Type B pancreatic cell (in vitro differentiated cells): Measurements from ENCODE around the gene MAP3K14. TPM values are rescaled to one million over a fixed set of nuclear protein-coding genes. Genes with fewer than 3 reads are reported as not detected.

Experiments used
- DNase-seq: peaks from one replicate; pipeline ENCODE4 v3.0.0; 2021; ENCODE audit warnings: mixed read lengths; ENCODE audit not compliant: unreplicated experiment; ENCODE audit errors: extremely low spot score
- H3K27ac Mint-ChIP-seq: 2 replicates; pipeline ENCODE4 v1.8.0; 2021; ENCODE audit warnings: mild to moderate bottlenecking, mixed read lengths
- H3K27me3 Mint-ChIP-seq: 2 replicates; pipeline ENCODE4 v1.8.0; 2021; ENCODE audit warnings: mixed read lengths
- H3K36me3 Mint-ChIP-seq: 2 replicates; pipeline ENCODE4 v1.8.0; 2021; ENCODE audit warnings: mixed read lengths
- H3K4me1 Mint-ChIP-seq: one replicate; pipeline ENCODE4 v1.8.0; 2021; ENCODE audit warnings: mixed read lengths; ENCODE audit not compliant: unreplicated experiment
- H3K4me3 Mint-ChIP-seq: 2 replicates; pipeline ENCODE4 v1.8.0; 2021; ENCODE audit warnings: mild to moderate bottlenecking, mixed read lengths
- H3K9me3 Mint-ChIP-seq: 2 replicates; pipeline ENCODE4 v1.8.0; 2021; ENCODE audit warnings: mixed read lengths
- total RNA-seq: library from RNA; stranded (reverse); gene quantifications from 2 replicates; pipeline ENCODE4 v1.2.1, GENCODE V29; 2021; ENCODE audit warnings: low replicate concordance
- TF ChIP-seq, protein P1 (sequence below): fragments of 200-600 bp; sonication (generic); conservative IDR thresholded peaks from 2 replicates; pipeline ENCODE4 v1.5.0; 2021; ENCODE audit warnings: antibody characterized with exemption, mild to moderate bottlenecking

The MAP3K14 gene
- total RNA-seq, 1 donor from 2014 or later: 10.4 TPM

- peaks cover 28% of the 10 kb centered on the region for H3K4me1 Mint-ChIP-seq
- TF ChIP-seq, protein P1, sequence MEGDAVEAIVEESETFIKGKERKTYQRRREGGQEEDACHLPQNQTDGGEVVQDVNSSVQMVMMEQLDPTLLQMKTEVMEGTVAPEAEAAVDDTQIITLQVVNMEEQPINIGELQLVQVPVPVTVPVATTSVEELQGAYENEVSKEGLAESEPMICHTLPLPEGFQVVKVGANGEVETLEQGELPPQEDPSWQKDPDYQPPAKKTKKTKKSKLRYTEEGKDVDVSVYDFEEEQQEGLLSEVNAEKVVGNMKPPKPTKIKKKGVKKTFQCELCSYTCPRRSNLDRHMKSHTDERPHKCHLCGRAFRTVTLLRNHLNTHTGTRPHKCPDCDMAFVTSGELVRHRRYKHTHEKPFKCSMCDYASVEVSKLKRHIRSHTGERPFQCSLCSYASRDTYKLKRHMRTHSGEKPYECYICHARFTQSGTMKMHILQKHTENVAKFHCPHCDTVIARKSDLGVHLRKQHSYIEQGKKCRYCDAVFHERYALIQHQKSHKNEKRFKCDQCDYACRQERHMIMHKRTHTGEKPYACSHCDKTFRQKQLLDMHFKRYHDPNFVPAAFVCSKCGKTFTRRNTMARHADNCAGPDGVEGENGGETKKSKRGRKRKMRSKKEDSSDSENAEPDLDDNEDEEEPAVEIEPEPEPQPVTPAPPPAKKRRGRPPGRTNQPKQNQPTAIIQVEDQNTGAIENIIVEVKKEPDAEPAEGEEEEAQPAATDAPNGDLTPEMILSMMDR: no peak
- DNase-seq: no peak
- H3K36me3 Mint-ChIP-seq: peaks cover 5% of the 10 kb centered on the region
- H3K27me3 Mint-ChIP-seq: no peaks in the 10 kb centered on the region
- no peak overlapping the region for H3K4me3 Mint-ChIP-seq
- H3K9me3 Mint-ChIP-seq: peaks cover 4% of the 10 kb centered on the region
- H3K27ac Mint-ChIP-seq: peak overlapping the region; percentile 13
These were observed 24.0 kb downstream of the MAP3K14 start for GRCh38 chr17:45292696-45293412.

DNA sequence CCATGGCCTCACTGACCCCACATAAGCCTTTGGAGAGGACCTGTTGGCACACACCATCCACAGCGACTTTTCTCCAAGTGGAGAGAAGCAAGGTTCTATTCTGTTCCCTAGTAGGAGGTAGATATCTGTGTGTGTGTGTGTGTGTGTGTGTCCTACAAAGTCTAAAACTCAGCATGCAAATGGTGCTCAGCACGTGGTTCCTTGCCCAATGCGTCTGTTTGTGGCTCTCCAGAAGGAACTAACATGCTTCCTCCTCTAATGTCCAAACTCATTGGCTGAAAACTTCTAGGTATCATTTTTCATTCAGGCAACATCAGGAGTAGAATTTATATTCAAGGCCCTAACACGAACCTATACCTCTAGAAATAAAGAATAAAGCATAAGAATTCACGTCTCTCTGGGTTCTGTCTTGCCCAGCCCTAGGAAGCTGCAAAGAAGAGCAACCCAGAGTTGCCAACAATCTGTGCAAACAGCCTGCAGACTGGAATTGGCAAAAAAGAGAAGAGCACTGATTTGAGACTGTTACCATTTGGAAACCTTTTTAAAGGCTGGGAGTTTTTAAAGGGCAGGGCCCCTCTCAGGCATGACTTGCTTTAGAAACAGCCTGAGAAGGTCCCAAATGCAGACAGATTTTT, 25.5 kb downstream of the MAP3K14 start:
- no peaks in the 10 kb centered on the region for H3K27me3 Mint-ChIP-seq
- peaks cover 31% of the 10 kb centered on the region for H3K4me1 Mint-ChIP-seq
- TF ChIP-seq, protein P1: no peak
- no peak overlapping the region for H3K4me3 Mint-ChIP-seq
- no peaks in the 10 kb centered on the region for H3K9me3 Mint-ChIP-seq
- H3K27ac Mint-ChIP-seq: no peak overlapping the region
- peaks cover 3% of the 10 kb centered on the region for H3K36me3 Mint-ChIP-seq
- DNase-seq: no peak

- H3K36me3 Mint-ChIP-seq: peaks cover 6% of the 10 kb centered on the region
- H3K27me3 Mint-ChIP-seq: no peaks in the 10 kb centered on the region
- peaks cover 31% of the 10 kb centered on the region for H3K4me1 Mint-ChIP-seq
- TF ChIP-seq, protein P1: no peak
- no peak overlapping the region for H3K27ac Mint-ChIP-seq
- H3K4me3 Mint-ChIP-seq: no peak overlapping the region
- no peak for DNase-seq
- no peaks in the 10 kb centered on the region for H3K9me3 Mint-ChIP-seq
These were observed 26.5 kb downstream of the MAP3K14 start for GRCh38 chr17:45290269-45290765.

DNA sequence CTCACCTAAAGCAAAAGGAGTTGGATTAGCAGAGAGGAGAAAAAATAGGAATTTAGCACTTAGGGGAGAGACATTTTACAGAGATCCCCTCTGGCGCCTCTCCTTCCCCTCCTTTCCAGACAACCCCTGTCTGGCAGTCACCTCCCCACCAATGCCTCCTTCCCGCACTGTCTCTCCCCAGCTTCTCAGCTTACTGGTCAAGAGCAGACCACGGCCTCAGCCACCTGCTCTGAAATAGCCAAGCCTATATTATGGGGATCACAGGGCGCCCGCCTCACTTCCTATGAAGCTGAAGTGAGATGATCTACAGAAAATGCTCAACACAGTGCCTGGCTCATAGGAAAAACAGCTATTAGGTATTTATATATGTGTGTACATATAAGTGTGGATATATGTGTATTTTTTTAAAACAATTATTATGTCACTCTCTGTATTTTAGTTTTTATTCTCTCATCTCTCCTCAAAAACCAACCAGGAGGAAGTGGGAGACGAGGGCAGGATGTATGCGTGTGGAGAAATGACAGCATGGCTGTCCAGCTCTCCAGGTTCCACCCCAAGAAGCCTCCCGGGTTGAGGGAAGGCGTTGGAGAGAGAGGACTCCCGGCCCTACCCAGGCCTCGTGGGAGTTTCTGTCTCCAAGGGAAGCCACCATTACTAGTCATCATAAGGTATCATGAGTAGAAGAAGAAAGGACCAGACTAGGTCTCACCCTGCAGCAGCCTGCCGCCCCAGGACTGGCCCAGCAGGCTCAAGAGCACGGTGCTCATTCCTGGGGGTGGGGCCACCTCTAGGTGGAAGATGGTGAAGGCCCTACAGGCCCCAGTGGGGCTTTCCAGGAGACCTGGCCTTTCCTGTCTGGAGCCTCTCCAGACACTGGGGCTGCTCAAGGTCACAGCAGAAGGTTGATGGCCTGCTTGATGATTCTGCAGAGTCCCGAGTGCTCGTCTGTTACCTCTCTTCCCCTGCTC, 27.2 kb downstream of the MAP3K14 start:
- peaks cover 6% of the 10 kb centered on the region for H3K36me3 Mint-ChIP-seq
- H3K9me3 Mint-ChIP-seq: no peaks in the 10 kb centered on the region
- no peaks in the 10 kb centered on the region for H3K27me3 Mint-ChIP-seq
- TF ChIP-seq, protein P1: no peak
- H3K4me1 Mint-ChIP-seq: peaks cover 31% of the 10 kb centered on the region
- H3K4me3 Mint-ChIP-seq: no peak overlapping the region
- no peak overlapping the region for H3K27ac Mint-ChIP-seq
- no peak for DNase-seq

DNA sequence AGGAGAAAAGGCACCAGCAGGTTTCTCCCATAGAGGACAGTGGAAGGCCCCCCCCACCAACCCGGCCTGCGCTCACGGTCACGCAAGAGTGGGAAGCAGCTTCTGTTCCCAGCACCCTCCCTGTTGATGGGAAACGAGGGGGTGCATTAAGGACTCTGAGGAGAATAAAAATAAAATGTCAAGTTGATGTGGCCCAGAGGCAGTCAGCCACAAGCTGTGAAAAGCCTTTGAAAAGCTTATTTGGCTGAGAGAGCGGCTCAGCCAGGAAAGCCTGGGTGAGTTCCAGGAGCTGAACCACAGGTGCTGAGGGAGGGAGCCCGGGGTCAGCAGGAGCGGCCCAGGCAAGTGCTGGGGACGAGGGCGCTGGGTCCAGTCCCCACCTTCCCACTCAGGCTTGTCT, 28.0 kb downstream of the MAP3K14 start:
- H3K4me1 Mint-ChIP-seq: peaks cover 23% of the 10 kb centered on the region

More for the DNA sequence above, 28.0 kb downstream of the MAP3K14 start:
- no peak overlapping the region for H3K27ac Mint-ChIP-seq
- H3K4me3 Mint-ChIP-seq: no peak overlapping the region
- no peak for DNase-seq
- no peaks in the 10 kb centered on the region for H3K27me3 Mint-ChIP-seq
- TF ChIP-seq, protein P1: no peak
- no peaks in the 10 kb centered on the region for H3K9me3 Mint-ChIP-seq
- H3K36me3 Mint-ChIP-seq: peaks cover 6% of the 10 kb centered on the region
